ENCODE results near the gene SDE2.

DNA sequence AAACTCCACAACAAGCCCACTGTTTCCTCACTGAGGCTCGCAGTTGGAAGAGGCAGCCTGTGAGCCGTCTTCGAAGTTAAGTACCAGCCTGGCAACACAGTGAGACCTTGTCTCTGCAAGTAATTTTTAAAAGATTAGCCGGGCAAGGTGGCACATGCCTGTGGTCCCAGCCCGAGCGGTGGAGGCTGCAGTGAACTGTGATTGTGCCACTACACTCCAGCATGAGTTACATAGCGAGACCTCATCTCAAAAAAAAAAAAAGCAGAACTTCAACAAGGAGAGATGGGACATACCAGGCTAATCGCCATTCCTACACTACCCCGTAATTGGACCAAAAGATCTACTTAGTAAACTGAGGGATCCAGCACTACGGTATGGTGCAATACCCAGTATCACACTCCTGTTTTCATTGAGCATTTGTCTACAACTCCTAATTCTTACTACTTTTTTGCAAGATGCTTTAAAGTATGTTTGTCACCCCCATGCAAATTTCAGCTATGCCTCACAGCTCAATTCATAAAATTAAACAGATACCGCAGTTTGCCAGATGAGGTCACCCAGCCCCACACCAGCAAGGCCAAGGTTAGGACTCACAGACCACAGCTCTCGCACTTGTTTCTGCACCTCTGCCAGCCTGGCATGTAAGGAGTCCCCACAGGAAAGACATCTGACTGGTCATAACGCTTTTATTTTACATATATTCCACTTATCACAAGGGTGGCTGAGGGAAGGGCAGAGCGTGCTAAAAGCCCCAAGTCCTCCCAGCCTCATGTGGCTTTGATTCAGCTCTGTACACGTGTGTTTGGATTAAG lies 21.0 kb downstream of the SDE2 start:
- TF ChIP-seq, protein P1, sequence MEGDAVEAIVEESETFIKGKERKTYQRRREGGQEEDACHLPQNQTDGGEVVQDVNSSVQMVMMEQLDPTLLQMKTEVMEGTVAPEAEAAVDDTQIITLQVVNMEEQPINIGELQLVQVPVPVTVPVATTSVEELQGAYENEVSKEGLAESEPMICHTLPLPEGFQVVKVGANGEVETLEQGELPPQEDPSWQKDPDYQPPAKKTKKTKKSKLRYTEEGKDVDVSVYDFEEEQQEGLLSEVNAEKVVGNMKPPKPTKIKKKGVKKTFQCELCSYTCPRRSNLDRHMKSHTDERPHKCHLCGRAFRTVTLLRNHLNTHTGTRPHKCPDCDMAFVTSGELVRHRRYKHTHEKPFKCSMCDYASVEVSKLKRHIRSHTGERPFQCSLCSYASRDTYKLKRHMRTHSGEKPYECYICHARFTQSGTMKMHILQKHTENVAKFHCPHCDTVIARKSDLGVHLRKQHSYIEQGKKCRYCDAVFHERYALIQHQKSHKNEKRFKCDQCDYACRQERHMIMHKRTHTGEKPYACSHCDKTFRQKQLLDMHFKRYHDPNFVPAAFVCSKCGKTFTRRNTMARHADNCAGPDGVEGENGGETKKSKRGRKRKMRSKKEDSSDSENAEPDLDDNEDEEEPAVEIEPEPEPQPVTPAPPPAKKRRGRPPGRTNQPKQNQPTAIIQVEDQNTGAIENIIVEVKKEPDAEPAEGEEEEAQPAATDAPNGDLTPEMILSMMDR (IDR thresholded peaks at IDR 0.05; ENCODE audit: poor library complexity, severe bottlenecking) = no peak
- TF ChIP-seq EP300 (conservative IDR thresholded peaks at IDR 0.05; ENCODE audit: poor library complexity, severe bottlenecking) (no peak), EZH2 (IDR thresholded peaks at IDR 0.05; ENCODE audit: borderline replicate concordance, insufficient read depth, low read length, poor library complexity, severe bottlenecking) (no peak), RAD21 (conservative IDR thresholded peaks at IDR 0.05) (no peak), POLR2AphosphoS5 (IDR thresholded peaks at IDR 0.05) (no peak), SMC3 (conservative IDR thresholded peaks at IDR 0.05; ENCODE audit: poor library complexity) (no peak), TAF1 (IDR thresholded peaks at IDR 0.05; ENCODE audit: low read depth) (no peak), MXI1 (conservative IDR thresholded peaks at IDR 0.05; ENCODE audit: poor library complexity, severe bottlenecking) (no peak)
- TF ChIP-seq, protein P2, sequence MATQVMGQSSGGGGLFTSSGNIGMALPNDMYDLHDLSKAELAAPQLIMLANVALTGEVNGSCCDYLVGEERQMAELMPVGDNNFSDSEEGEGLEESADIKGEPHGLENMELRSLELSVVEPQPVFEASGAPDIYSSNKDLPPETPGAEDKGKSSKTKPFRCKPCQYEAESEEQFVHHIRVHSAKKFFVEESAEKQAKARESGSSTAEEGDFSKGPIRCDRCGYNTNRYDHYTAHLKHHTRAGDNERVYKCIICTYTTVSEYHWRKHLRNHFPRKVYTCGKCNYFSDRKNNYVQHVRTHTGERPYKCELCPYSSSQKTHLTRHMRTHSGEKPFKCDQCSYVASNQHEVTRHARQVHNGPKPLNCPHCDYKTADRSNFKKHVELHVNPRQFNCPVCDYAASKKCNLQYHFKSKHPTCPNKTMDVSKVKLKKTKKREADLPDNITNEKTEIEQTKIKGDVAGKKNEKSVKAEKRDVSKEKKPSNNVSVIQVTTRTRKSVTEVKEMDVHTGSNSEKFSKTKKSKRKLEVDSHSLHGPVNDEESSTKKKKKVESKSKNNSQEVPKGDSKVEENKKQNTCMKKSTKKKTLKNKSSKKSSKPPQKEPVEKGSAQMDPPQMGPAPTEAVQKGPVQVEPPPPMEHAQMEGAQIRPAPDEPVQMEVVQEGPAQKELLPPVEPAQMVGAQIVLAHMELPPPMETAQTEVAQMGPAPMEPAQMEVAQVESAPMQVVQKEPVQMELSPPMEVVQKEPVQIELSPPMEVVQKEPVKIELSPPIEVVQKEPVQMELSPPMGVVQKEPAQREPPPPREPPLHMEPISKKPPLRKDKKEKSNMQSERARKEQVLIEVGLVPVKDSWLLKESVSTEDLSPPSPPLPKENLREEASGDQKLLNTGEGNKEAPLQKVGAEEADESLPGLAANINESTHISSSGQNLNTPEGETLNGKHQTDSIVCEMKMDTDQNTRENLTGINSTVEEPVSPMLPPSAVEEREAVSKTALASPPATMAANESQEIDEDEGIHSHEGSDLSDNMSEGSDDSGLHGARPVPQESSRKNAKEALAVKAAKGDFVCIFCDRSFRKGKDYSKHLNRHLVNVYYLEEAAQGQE (IDR thresholded peaks at IDR 0.05; ENCODE audit: borderline replicate concordance) = no peak
